K562 (cell line): ENCODE results near the gene CSF2.

ENCODE experiments used
- FOXK2 ChIP-seq, 2 experiments: fragments of 450-650 bp; IDR thresholded peaks in 1 of 2; conservative IDR thresholded peaks in 1 of 2; 2 replicates each; pipeline ENCODE4 v1.6.1; 2016; ENCODE audit warnings: low read depth in 2 of 2, mild to moderate bottlenecking in 1 of 2
- FUS ChIP-seq: fragments of 200-400 bp; formaldehyde crosslinking; optimal IDR thresholded peaks from 2 replicates; pipeline ENCODE3; 2017; ENCODE audit warnings: low read depth, low read length
- GABPA ChIP-seq: fragments of 200-800 bp; sonication (Bioruptor generic); conservative IDR thresholded peaks from 2 replicates; pipeline ENCODE4 v1.6.1; 2016; ENCODE audit warnings: low read depth, missing genetic modification characterization, missing compliant biosample characterization
- HNRNPL ChIP-seq: fragments of 200-400 bp; formaldehyde crosslinking; IDR thresholded peaks from 2 replicates; pipeline ENCODE4 v1.6.1; 2017; ENCODE audit warnings: low read depth, mild to moderate bottlenecking, low read length
- JUND ChIP-seq, 2 experiments: IDR thresholded peaks; 2 replicates in 1 of 2; 3 replicates in 1 of 2; pipeline ENCODE4 v1.6.1; 2011; ENCODE audit warnings: borderline replicate concordance in 2 of 2, low read depth in 2 of 2, low read length in 2 of 2, improper control_type of control experiment in 1 of 2, missing biosample characterization in 1 of 2, missing genetic modification characterization in 1 of 2, missing genetic modification reagents in 1 of 2
- LARP7 ChIP-seq: fragments of 450-650 bp; IDR thresholded peaks from 2 replicates; pipeline ENCODE4 v1.6.1; 2016
- LEF1 ChIP-seq: fragments of 450-650 bp; IDR thresholded peaks from 2 replicates; pipeline ENCODE4 v1.6.1; 2016; ENCODE audit warnings: mild to moderate bottlenecking
- POLR2A ChIP-seq: fragments of 450-650 bp; conservative IDR thresholded peaks from 2 replicates; pipeline ENCODE4 v1.6.1; 2016
- TSC22D4 ChIP-seq: fragments of 450-650 bp; IDR thresholded peaks from 2 replicates; pipeline ENCODE4 v1.6.1; 2016; ENCODE audit warnings: missing genetic modification characterization, missing biosample characterization, control low read depth
- TF ChIP-seq, protein P1 (sequence below): fragments of 250-450 bp; sonication (Bioruptor Pico); IDR thresholded peaks from 2 replicates; pipeline ENCODE4 v1.5.0; 2020; ENCODE audit warnings: mild to moderate bottlenecking, borderline replicate concordance
- TF ChIP-seq, protein P2 (sequence below): fragments of 250-450 bp; sonication (Bioruptor Pico); IDR thresholded peaks from 2 replicates; pipeline ENCODE4 v1.4.0; 2020; ENCODE audit warnings: mild to moderate bottlenecking, moderate library complexity
- TF ChIP-seq, protein P3 (sequence below), 2 experiments: fragments of 450-650 bp in 1 of 2; sonication (generic) in 1 of 2; formaldehyde crosslinking in 1 of 2; IDR thresholded peaks in 1 of 2; conservative IDR thresholded peaks in 1 of 2; 2 replicates each; pipeline versions ENCODE4 v1.6.1 to v1.8.1; 2016 to 2023; ENCODE audit warnings: mild to moderate bottlenecking in 2 of 2, moderate library complexity in 2 of 2, inconsistent platforms in 1 of 2, missing genetic modification reagents in 1 of 2
- TF ChIP-seq, protein P4 (sequence below), 2 experiments: IDR thresholded peaks; 2 replicates each; pipeline ENCODE4 v1.6.1; 2012; ENCODE audit warnings: improper control_type of control experiment in 2 of 2, low read depth in 2 of 2, low read length in 2 of 2, borderline replicate concordance in 1 of 2
- TF ChIP-seq, protein P5 (sequence below), 3 experiments: IDR thresholded peaks in 2 of 3; conservative IDR thresholded peaks in 1 of 3; 2 replicates each; pipeline ENCODE4 v1.5.1; 2011 to 2012; ENCODE audit warnings: low read length in 3 of 3, mild to moderate bottlenecking in 3 of 3, control low read depth in 2 of 3, improper control_type of control experiment in 1 of 3, inconsistent platforms in 1 of 3, low read depth in 1 of 3, mixed read lengths in 1 of 3, moderate library complexity in 1 of 3; ENCODE audit not compliant: insufficient read depth in 2 of 3

DNA sequence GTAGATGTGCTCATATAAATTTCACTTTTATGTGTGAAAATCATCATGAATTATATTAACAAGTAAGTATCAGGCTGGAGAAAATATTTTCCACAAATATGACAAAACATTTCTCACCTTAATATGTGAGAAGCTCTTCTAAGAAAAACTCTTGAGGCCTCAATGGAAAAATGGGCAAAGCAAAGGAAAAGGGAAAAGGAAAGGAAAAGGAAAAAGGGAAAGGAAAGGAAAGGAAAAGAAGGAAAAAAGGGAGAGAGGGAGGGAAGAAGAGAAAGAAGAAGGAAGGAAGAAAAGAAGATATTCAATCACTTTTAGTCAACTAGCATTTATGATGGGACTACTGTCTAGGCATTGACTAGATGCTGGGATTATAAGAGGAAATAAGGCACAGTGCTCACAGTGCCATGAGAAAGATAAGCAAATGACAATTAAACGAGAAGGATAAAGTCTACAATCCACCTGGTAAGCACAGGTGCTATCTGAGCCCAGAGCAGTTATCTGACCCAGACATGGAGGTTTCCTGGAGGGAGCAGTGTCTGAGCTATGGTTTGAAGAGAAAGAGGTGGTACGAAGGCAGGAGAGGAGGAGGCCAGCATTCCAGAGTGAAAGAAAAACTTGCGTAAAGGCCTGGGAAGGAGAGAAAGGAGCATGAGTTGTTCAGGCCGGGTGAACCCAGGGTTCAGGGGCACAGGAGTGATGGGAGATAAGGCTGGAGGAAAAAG lies 43.8 kb upstream of the CSF2 start:
- TF ChIP-seq POLR2A (no peak), LEF1 (no peak), TSC22D4 (tag) (no peak), JUND (IDR thresholded peaks at IDR 0.05; ENCODE audit: borderline replicate concordance, low read depth, low read length) (no peak), JUND (tag; IDR thresholded peaks at IDR 0.05; ENCODE audit: borderline replicate concordance, low read depth, low read length) (no peak), FOXK2 (conservative IDR thresholded peaks at IDR 0.05 in 1 of 2, IDR thresholded peaks at IDR 0.05 in 1 of 2; ENCODE audit: low read depth in 2 of 2) (no peak), GABPA (no peak), LARP7 (no peak), HNRNPL (no peak), FUS (no peak)
- TF ChIP-seq, protein P1, sequence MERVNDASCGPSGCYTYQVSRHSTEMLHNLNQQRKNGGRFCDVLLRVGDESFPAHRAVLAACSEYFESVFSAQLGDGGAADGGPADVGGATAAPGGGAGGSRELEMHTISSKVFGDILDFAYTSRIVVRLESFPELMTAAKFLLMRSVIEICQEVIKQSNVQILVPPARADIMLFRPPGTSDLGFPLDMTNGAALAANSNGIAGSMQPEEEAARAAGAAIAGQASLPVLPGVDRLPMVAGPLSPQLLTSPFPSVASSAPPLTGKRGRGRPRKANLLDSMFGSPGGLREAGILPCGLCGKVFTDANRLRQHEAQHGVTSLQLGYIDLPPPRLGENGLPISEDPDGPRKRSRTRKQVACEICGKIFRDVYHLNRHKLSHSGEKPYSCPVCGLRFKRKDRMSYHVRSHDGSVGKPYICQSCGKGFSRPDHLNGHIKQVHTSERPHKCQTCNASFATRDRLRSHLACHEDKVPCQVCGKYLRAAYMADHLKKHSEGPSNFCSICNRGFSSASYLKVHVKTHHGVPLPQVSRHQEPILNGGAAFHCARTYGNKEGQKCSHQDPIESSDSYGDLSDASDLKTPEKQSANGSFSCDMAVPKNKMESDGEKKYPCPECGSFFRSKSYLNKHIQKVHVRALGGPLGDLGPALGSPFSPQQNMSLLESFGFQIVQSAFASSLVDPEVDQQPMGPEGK (CRISPR knock-in tag): no peak
- TF ChIP-seq, protein P2, sequence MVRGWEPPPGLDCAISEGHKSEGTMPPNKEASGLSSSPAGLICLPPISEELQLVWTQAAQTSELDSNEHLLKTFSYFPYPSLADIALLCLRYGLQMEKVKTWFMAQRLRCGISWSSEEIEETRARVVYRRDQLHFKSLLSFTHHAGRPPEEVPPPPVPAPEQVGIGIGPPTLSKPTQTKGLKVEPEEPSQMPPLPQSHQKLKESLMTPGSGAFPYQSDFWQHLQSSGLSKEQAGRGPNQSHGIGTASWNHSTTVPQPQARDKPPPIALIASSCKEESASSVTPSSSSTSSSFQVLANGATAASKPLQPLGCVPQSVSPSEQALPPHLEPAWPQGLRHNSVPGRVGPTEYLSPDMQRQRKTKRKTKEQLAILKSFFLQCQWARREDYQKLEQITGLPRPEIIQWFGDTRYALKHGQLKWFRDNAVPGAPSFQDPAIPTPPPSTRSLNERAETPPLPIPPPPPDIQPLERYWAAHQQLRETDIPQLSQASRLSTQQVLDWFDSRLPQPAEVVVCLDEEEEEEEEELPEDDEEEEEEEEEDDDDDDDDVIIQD (CRISPR knock-in tag): no peak
- TF ChIP-seq, protein P3, sequence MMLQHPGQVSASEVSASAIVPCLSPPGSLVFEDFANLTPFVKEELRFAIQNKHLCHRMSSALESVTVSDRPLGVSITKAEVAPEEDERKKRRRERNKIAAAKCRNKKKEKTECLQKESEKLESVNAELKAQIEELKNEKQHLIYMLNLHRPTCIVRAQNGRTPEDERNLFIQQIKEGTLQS (IDR thresholded peaks at IDR 0.05): no peak
- TF ChIP-seq, protein P3 (CRISPR knock-in tag; conservative IDR thresholded peaks at IDR 0.05): no peak
- TF ChIP-seq, protein P4, sequence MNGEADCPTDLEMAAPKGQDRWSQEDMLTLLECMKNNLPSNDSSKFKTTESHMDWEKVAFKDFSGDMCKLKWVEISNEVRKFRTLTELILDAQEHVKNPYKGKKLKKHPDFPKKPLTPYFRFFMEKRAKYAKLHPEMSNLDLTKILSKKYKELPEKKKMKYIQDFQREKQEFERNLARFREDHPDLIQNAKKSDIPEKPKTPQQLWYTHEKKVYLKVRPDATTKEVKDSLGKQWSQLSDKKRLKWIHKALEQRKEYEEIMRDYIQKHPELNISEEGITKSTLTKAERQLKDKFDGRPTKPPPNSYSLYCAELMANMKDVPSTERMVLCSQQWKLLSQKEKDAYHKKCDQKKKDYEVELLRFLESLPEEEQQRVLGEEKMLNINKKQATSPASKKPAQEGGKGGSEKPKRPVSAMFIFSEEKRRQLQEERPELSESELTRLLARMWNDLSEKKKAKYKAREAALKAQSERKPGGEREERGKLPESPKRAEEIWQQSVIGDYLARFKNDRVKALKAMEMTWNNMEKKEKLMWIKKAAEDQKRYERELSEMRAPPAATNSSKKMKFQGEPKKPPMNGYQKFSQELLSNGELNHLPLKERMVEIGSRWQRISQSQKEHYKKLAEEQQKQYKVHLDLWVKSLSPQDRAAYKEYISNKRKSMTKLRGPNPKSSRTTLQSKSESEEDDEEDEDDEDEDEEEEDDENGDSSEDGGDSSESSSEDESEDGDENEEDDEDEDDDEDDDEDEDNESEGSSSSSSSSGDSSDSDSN (IDR thresholded peaks at IDR 0.05; ENCODE audit: borderline replicate concordance in 1 of 2, low read depth in 2 of 2, low read length in 2 of 2): no peak
- TF ChIP-seq, protein P5, sequence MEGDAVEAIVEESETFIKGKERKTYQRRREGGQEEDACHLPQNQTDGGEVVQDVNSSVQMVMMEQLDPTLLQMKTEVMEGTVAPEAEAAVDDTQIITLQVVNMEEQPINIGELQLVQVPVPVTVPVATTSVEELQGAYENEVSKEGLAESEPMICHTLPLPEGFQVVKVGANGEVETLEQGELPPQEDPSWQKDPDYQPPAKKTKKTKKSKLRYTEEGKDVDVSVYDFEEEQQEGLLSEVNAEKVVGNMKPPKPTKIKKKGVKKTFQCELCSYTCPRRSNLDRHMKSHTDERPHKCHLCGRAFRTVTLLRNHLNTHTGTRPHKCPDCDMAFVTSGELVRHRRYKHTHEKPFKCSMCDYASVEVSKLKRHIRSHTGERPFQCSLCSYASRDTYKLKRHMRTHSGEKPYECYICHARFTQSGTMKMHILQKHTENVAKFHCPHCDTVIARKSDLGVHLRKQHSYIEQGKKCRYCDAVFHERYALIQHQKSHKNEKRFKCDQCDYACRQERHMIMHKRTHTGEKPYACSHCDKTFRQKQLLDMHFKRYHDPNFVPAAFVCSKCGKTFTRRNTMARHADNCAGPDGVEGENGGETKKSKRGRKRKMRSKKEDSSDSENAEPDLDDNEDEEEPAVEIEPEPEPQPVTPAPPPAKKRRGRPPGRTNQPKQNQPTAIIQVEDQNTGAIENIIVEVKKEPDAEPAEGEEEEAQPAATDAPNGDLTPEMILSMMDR (IDR thresholded peaks at IDR 0.05 in 2 of 3, conservative IDR thresholded peaks at IDR 0.05 in 1 of 3; ENCODE audit: insufficient read depth in 2 of 3, low read depth in 1 of 3, low read length in 3 of 3): no peak
